ENCODE results near the gene ADGRF5. TPM values are rescaled to one million over a fixed set of nuclear protein-coding genes. Genes with fewer than 3 reads are reported as not detected.

Gene ADGRF5
- total RNA-seq, 1 donor from 2014 or later, result 0.13 TPM

DNA sequence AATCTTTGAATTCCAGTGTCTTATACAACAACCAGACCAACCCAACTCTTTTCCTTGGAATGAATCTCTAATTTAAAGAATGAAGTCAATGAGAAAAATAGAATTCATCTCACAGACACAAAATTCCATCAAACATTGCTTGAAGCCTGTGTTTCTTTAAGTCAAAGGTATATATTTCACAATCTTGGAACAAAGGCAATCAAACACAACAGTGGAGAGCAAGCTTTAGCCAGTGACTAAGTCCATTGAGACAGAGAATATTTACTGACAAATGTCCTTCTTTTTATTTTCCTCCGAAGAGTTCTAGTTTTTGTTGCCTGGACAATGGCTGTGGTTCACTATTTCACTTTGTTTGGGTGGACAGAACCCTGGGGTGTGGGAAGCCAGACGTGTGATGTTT is 92.8 kb downstream of the ADGRF5 start:
- no peaks in the 10 kb centered on the region for H3K27me3 ChIP-seq (ENCODE audit: control insufficient read depth, insufficient read depth, low read length)
- TF ChIP-seq, protein P1, sequence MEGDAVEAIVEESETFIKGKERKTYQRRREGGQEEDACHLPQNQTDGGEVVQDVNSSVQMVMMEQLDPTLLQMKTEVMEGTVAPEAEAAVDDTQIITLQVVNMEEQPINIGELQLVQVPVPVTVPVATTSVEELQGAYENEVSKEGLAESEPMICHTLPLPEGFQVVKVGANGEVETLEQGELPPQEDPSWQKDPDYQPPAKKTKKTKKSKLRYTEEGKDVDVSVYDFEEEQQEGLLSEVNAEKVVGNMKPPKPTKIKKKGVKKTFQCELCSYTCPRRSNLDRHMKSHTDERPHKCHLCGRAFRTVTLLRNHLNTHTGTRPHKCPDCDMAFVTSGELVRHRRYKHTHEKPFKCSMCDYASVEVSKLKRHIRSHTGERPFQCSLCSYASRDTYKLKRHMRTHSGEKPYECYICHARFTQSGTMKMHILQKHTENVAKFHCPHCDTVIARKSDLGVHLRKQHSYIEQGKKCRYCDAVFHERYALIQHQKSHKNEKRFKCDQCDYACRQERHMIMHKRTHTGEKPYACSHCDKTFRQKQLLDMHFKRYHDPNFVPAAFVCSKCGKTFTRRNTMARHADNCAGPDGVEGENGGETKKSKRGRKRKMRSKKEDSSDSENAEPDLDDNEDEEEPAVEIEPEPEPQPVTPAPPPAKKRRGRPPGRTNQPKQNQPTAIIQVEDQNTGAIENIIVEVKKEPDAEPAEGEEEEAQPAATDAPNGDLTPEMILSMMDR (IDR thresholded peaks at IDR 0.05; ENCODE audit: insufficient read depth, low read length, poor library complexity, severe bottlenecking), result no peak
- no peaks in the 10 kb centered on the region for H3K36me3 ChIP-seq (ENCODE audit: control insufficient read depth, insufficient read depth, low read length)
- H3K4me3 ChIP-seq (ENCODE audit: low read depth, low read length), result no peak overlapping the region
- DNase-seq (ENCODE audit: low read depth), result no peak

GRCh38 chr6:46821458-46821881 is 100.3 kb downstream of the ADGRF5 start:
- no peak for DNase-seq (ENCODE audit: low read depth)
- Histone ChIP-seq H3K27me3 (ENCODE audit: control insufficient read depth, insufficient read depth, low read length) (no peaks in the 10 kb centered on the region), H3K36me3 (ENCODE audit: control insufficient read depth, insufficient read depth, low read length) (no peaks in the 10 kb centered on the region), H3K4me3 (ENCODE audit: low read depth, low read length) (no peak overlapping the region)
- TF ChIP-seq, protein P1 (IDR thresholded peaks at IDR 0.05; ENCODE audit: insufficient read depth, low read length, poor library complexity, severe bottlenecking), result no peak

GRCh38 chr6:46819561-46819960 is 102.2 kb downstream of the ADGRF5 start:
- no peak overlapping the region for H3K4me3 ChIP-seq (ENCODE audit: low read depth, low read length)
- H3K27me3 ChIP-seq (ENCODE audit: control insufficient read depth, insufficient read depth, low read length), result no peaks in the 10 kb centered on the region
- H3K36me3 ChIP-seq (ENCODE audit: control insufficient read depth, insufficient read depth, low read length), result no peaks in the 10 kb centered on the region
- TF ChIP-seq, protein P1 (IDR thresholded peaks at IDR 0.05; ENCODE audit: insufficient read depth, low read length, poor library complexity, severe bottlenecking), result no peak
- DNase-seq (ENCODE audit: low read depth), result no peak

- Histone ChIP-seq H3K36me3 (ENCODE audit: control insufficient read depth, insufficient read depth, low read length) (no peaks in the 10 kb centered on the region), H3K27me3 (ENCODE audit: control insufficient read depth, insufficient read depth, low read length) (no peaks in the 10 kb centered on the region), H3K4me3 (ENCODE audit: low read depth, low read length) (no peak overlapping the region)
- no peak for DNase-seq (ENCODE audit: low read depth)
- TF ChIP-seq, protein P1 (IDR thresholded peaks at IDR 0.05; ENCODE audit: insufficient read depth, low read length, poor library complexity, severe bottlenecking), result no peak
These were observed 105.1 kb downstream of the ADGRF5 start for GRCh38 chr6:46816626-46817025.

GRCh38 chr6:46815130-46815529 is 106.6 kb downstream of the ADGRF5 start:
- Histone ChIP-seq H3K36me3 (ENCODE audit: control insufficient read depth, insufficient read depth, low read length) (no peaks in the 10 kb centered on the region), H3K4me3 (ENCODE audit: low read depth, low read length) (no peak overlapping the region), H3K27me3 (ENCODE audit: control insufficient read depth, insufficient read depth, low read length) (no peaks in the 10 kb centered on the region)
- no peak for DNase-seq (ENCODE audit: low read depth)
- TF ChIP-seq, protein P1 (IDR thresholded peaks at IDR 0.05; ENCODE audit: insufficient read depth, low read length, poor library complexity, severe bottlenecking), result no peak

DNA sequence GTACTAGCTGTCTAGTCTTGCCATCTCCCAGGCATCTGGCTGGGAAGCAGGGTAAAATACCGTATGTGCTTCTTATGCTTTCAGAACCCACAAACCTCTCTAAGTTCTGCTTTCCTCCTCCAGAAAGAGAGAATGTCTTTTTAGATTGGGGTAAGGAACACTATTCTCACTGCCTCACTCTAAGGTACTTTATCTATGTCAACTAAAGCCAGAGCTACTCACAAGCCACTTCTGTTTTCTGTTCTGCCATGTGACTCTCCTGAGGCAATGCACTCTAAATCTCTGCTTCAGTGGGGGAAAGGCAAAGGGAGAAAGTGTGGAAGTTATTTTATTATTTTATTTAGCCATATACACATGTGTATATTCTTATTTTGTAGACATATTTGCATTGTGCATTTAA is 112.9 kb downstream of the ADGRF5 start:
- TF ChIP-seq, protein P1 (IDR thresholded peaks at IDR 0.05; ENCODE audit: insufficient read depth, low read length, poor library complexity, severe bottlenecking), result no peak
- Histone ChIP-seq H3K4me3 (ENCODE audit: low read depth, low read length) (no peak overlapping the region), H3K27me3 (ENCODE audit: control insufficient read depth, insufficient read depth, low read length) (no peaks in the 10 kb centered on the region), H3K36me3 (ENCODE audit: control insufficient read depth, insufficient read depth, low read length) (no peaks in the 10 kb centered on the region)
- no peak for DNase-seq (ENCODE audit: low read depth)

Measured in kidney epithelial cell (primary cell).